Parathyroid adenoma (tissue), 2 donors: ENCODE measurements around the gene FRAT2.

Experiments used
- H2AFZ ChIP-seq: fragments of 300-600 bp; sonication (generic); one replicate; pipeline ENCODE4 v1.7.0; 2017; ENCODE audit warnings: antibody characterized with exemption, mild to moderate bottlenecking
- H3K27ac ChIP-seq: fragments of 300-600 bp; sonication (generic); one replicate; pipeline ENCODE4 v1.7.0; 2017
- H3K27me3 ChIP-seq: fragments of 300-600 bp; sonication (generic); one replicate; pipeline ENCODE4 v1.7.0; 2017; ENCODE audit warnings: low read length; ENCODE audit not compliant: control insufficient read depth, insufficient read depth
- H3K36me3 ChIP-seq: fragments of 300-600 bp; sonication (generic); one replicate; pipeline ENCODE4 v1.7.0; 2017; ENCODE audit warnings: low read length; ENCODE audit not compliant: control insufficient read depth, insufficient read depth
- H3K4me1 ChIP-seq: fragments of 300-600 bp; sonication (generic); one replicate; pipeline ENCODE4 v1.7.0; 2017; ENCODE audit warnings: control low read depth
- H3K4me2 ChIP-seq: fragments of 300-600 bp; sonication (generic); one replicate; pipeline ENCODE4 v1.7.0; 2017; ENCODE audit warnings: low read length
- H3K4me3 ChIP-seq: fragments of 300-600 bp; sonication (generic); one replicate; pipeline ENCODE4 v1.7.0; 2017; ENCODE audit warnings: low read depth, low read length
- H3K79me2 ChIP-seq: fragments of 300-600 bp; sonication (generic); one replicate; pipeline ENCODE4 v1.7.0; 2017; ENCODE audit warnings: control low read depth
- H3K9ac ChIP-seq: fragments of 300-600 bp; sonication (generic); one replicate; pipeline ENCODE4 v1.7.0; 2017; ENCODE audit warnings: mild to moderate bottlenecking
- H3K9me3 ChIP-seq: fragments of 300-600 bp; sonication (generic); one replicate; pipeline ENCODE4 v1.7.0; 2017; ENCODE audit warnings: low read length; ENCODE audit not compliant: control insufficient read depth
- CTCF ChIP-seq: fragments of 300-600 bp; sonication (generic); IDR thresholded peaks from one replicate; pipeline ENCODE4 v1.7.0; 2017; ENCODE audit warnings: antibody characterized with exemption, mild to moderate bottlenecking
- donor health status: primary hyperparathyroidism.

FRAT2 gene

DNA sequence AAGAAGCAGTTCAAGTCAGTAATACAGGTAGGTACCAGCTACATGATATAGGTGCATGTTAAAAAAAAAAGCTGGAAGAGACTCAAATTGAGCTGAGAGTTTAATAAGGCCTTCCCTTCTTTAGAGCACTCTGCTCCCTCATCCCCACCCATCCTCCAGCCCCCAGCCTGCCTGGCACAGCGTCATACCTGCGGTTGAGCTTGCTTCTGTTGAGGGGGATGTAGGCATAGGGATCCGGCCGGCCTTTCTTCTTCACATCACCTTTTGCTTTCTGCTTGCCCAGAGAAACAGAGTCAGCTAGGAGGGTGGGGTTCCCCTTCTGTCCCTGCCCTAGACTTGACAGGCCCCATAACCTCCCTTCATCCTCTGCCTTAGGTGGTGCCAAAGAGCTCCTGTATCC lies 23.8 kb upstream of the FRAT2 start:
- Histone ChIP-seq H3K79me2 (no peaks in the 10 kb centered on the region), H3K27ac (no peak overlapping the region), H3K9ac (no peak overlapping the region), H3K9me3 (no peaks in the 10 kb centered on the region), H2AFZ (no peak overlapping the region), H3K36me3 (no peaks in the 10 kb centered on the region), H3K27me3 (no peaks in the 10 kb centered on the region), H3K4me3 (no peak overlapping the region), H3K4me2 (no peak overlapping the region), H3K4me1 (no peaks in the 10 kb centered on the region)
- TF ChIP-seq CTCF = no peak

DNA sequence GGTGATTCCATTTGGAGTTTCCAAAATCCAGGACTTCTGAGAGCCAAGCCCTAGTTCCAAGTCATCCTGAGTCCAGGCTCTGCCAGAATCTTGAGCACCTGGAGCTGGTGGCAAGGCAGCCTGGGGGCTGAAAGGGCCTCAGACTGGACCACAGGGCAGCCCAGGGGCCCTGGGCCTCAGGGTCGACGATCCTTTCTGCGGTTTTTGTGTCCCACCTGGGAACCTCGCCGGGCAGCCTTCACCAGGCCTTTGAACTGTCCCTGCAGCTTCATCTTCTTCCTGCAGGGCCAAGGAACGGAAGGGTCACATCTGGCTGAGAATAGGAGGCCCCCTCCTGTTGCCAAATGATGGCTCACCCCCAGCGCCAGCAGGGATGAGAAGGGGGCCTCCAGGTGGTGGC lies 22.4 kb upstream of the FRAT2 start:
- H3K4me1 ChIP-seq = no peaks in the 10 kb centered on the region
- no peak overlapping the region for H2AFZ ChIP-seq
- H3K4me3 ChIP-seq = no peak overlapping the region
- no peak overlapping the region for H3K27ac ChIP-seq
- H3K36me3 ChIP-seq = no peaks in the 10 kb centered on the region
- H3K9me3 ChIP-seq = no peaks in the 10 kb centered on the region
- H3K79me2 ChIP-seq = no peaks in the 10 kb centered on the region
- no peak for TF ChIP-seq CTCF
- no peaks in the 10 kb centered on the region for H3K27me3 ChIP-seq
- H3K9ac ChIP-seq = no peak overlapping the region
- no peak overlapping the region for H3K4me2 ChIP-seq

DNA sequence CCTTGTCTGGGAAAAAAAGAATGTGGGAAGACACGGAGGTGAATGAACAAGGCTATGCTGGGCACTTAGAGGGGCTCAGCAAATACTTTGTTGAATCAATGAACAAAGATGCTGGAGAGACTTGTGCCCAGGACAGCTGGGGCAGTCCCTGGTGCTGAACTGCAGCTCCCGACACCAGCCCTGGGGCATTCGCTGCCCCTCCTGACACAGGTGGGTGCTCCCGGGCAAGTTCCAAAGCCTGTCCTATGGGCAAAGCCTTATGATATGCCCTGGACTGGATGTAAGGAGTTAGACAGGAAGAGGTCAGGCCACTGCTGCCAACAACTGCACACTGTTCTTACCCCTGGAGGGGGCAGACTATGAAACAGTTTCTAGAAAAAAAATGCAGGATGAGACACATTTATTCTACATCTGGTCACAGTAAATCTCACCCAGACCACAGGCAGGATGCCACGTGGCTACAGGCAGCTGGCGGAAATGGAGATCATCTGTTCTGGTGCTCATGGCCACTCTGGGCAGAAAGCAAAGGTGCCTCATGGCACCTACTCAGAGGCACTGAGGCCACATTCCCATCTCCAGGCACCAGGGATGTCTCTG lies 21.9 kb upstream of the FRAT2 start:
- H3K9ac ChIP-seq = no peak overlapping the region
- no peaks in the 10 kb centered on the region for H3K9me3 ChIP-seq
- no peak overlapping the region for H3K4me2 ChIP-seq
- H2AFZ ChIP-seq = no peak overlapping the region
- no peaks in the 10 kb centered on the region for H3K27me3 ChIP-seq
- H3K4me1 ChIP-seq = no peaks in the 10 kb centered on the region
- H3K27ac ChIP-seq = no peak overlapping the region
- no peak overlapping the region for H3K4me3 ChIP-seq
- no peaks in the 10 kb centered on the region for H3K36me3 ChIP-seq
- no peak for TF ChIP-seq CTCF
- H3K79me2 ChIP-seq = no peaks in the 10 kb centered on the region

GRCh38 chr10:97355571-97355975 lies 21.0 kb upstream of the FRAT2 start:
- Histone ChIP-seq H3K4me1 (no peaks in the 10 kb centered on the region), H3K4me2 (no peak overlapping the region), H3K79me2 (no peaks in the 10 kb centered on the region), H3K9ac (no peak overlapping the region), H3K27ac (no peak overlapping the region), H3K27me3 (no peaks in the 10 kb centered on the region), H3K4me3 (no peak overlapping the region), H3K9me3 (no peaks in the 10 kb centered on the region), H3K36me3 (no peaks in the 10 kb centered on the region), H2AFZ (no peak overlapping the region)
- TF ChIP-seq CTCF = peak; percentile 54

DNA sequence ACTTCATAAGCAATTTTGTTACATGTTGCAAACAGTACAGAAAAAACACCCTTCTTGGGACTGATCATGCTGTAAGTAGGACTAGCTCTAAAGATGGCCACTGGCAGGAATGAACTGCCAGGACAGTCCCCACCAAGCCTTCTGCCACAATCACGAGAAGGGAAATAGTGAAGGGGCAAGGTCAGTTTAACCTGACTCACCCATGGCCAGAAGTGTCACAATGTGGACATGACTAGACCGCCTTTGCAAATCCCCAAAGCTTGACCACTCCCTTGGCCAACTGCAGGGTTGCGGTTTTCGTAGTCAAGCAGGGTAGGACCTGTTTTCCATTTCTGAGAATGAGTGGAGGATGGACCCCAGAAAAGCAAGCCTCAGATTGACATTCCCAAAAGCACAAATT lies 19.4 kb upstream of the FRAT2 start:
- no peak overlapping the region for H3K4me3 ChIP-seq
- H3K9me3 ChIP-seq = no peaks in the 10 kb centered on the region
- no peaks in the 10 kb centered on the region for H3K36me3 ChIP-seq
- H3K4me1 ChIP-seq = no peaks in the 10 kb centered on the region
- no peak overlapping the region for H2AFZ ChIP-seq
- H3K27me3 ChIP-seq = no peaks in the 10 kb centered on the region
- H3K79me2 ChIP-seq = no peaks in the 10 kb centered on the region
- H3K4me2 ChIP-seq = no peak overlapping the region
- H3K9ac ChIP-seq = no peak overlapping the region
- no peak overlapping the region for H3K27ac ChIP-seq
- no peak for TF ChIP-seq CTCF
